Measurements from ENCODE around the gene FBXL7.

Gene FBXL7

DNA sequence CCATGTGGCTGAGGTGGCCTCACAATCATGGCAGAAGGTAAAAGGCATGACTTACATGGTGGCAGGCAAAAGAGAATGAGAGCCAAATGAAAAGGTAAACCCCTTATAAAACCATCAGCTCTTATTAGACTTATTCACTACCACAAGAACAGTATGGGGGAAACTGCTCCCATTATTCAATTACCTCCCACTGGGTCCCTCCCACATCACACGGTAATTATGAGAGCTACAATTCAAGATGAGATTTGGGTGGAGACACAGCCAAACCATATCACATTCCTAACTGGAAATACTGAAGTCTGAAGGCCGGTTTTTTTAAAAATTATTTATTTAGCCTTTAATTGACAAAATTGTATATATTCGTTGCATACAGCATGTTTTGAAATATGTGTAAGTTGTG, 28.5 kb downstream of the FBXL7 start:
- no peaks in the 10 kb centered on the region for H3K9me3 ChIP-seq (ENCODE audit: severe bottlenecking)

DNA sequence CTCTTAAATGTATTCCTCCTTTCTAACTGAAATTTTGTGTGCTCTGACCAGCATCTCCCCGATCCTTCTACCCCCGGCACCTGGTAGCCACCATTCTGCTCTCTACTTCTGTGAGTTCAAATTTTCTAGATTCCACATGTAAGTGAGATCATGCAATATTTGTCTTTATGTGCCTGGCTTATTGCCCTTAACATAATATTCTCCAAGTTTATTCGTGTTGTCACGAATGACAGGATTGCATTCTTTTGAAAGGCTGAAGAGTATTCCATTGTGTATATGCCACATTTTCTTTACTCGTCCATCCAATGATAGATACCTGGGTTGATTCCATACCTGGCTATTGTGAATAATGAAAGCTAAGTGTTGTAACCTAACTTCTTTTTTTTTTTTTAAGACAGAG, 29.0 kb downstream of the FBXL7 start:
- no peaks in the 10 kb centered on the region for H3K9me3 ChIP-seq (ENCODE audit: severe bottlenecking)
- H3K36me3 ChIP-seq = no peaks in the 10 kb centered on the region
- H3K4me3 ChIP-seq (ENCODE audit: low read depth, low read length) = no peak overlapping the region
- no peaks in the 10 kb centered on the region for H3K27me3 ChIP-seq (ENCODE audit: insufficient read depth, low read depth, severe bottlenecking)
- no peak for DNase-seq
- no peak overlapping the region for H3K27ac ChIP-seq
- TF ChIP-seq, protein P1, sequence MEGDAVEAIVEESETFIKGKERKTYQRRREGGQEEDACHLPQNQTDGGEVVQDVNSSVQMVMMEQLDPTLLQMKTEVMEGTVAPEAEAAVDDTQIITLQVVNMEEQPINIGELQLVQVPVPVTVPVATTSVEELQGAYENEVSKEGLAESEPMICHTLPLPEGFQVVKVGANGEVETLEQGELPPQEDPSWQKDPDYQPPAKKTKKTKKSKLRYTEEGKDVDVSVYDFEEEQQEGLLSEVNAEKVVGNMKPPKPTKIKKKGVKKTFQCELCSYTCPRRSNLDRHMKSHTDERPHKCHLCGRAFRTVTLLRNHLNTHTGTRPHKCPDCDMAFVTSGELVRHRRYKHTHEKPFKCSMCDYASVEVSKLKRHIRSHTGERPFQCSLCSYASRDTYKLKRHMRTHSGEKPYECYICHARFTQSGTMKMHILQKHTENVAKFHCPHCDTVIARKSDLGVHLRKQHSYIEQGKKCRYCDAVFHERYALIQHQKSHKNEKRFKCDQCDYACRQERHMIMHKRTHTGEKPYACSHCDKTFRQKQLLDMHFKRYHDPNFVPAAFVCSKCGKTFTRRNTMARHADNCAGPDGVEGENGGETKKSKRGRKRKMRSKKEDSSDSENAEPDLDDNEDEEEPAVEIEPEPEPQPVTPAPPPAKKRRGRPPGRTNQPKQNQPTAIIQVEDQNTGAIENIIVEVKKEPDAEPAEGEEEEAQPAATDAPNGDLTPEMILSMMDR (IDR thresholded peaks at IDR 0.05; ENCODE audit: low read depth, low read length) = no peak

More for the DNA sequence above, 28.5 kb downstream of the FBXL7 start:
- H3K27me3 ChIP-seq (ENCODE audit: insufficient read depth, low read depth, severe bottlenecking) = no peaks in the 10 kb centered on the region
- TF ChIP-seq, protein P1 (IDR thresholded peaks at IDR 0.05; ENCODE audit: low read depth, low read length) = no peak
- DNase-seq = no peak
- H3K4me3 ChIP-seq (ENCODE audit: low read depth, low read length) = no peak overlapping the region
- H3K36me3 ChIP-seq = no peaks in the 10 kb centered on the region
- no peak overlapping the region for H3K27ac ChIP-seq

DNA sequence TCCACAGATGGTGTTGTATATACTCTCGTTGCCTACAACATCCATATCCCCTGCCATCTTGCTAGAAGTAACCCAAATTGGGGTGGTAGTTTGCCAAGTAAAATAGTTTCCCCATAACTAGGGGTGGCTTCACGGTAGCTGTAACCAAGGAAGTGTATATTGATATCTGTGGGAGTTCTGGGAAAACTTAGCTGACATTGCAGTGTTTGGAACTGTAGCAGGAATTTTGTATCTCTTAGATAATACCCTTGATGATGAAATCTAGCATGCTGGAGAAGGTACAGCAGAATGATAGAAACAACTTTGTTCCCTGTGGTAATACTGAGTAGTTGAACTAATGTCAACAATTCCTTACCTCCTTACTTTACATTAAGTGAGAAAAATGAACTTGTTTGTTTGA, 29.8 kb downstream of the FBXL7 start:
- H3K36me3 ChIP-seq = no peaks in the 10 kb centered on the region
- TF ChIP-seq, protein P1 (IDR thresholded peaks at IDR 0.05; ENCODE audit: low read depth, low read length) = no peak
- no peaks in the 10 kb centered on the region for H3K27me3 ChIP-seq (ENCODE audit: insufficient read depth, low read depth, severe bottlenecking)
- DNase-seq = no peak
- no peak overlapping the region for H3K27ac ChIP-seq
- no peak overlapping the region for H3K4me3 ChIP-seq (ENCODE audit: low read depth, low read length)
- no peaks in the 10 kb centered on the region for H3K9me3 ChIP-seq (ENCODE audit: severe bottlenecking)

DNA sequence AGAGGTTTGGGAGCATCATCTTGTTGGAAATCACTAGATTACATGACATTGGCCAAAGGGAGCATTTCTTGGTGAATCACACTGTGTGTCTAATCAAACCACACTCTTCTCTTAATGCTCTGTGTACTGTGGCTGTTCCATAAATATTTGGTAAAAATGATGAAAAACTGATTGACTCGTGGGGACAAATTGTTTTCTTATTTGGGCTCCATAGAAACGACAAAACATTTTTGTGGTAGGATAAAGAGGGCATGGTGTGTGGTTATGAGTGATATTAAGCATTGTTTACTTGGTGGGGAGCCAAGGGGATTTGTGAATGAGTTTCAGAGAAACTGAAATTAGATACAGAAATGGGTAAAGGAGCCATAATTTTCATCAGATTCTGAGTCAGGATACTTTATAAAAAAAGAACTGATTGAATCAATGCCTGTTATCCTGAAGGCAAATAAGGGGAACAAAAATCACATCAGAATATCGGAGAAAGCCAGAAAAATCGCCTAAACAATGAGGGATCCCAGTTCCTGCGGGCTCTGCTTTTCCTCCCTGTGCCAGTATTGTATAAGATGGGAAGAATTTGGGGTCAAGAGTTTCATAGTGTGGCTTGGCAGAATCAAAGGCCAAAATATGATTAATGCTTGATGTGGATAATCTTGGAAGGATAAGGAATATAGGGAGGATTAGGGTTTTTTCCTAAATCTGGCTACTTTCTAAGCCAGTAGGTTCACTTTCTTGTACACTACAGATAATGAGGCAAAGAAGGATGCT, 33.3 kb downstream of the FBXL7 start:
- peaks cover 7% of the 10 kb centered on the region for H3K9me3 ChIP-seq (ENCODE audit: severe bottlenecking)
- no peaks in the 10 kb centered on the region for H3K27me3 ChIP-seq (ENCODE audit: insufficient read depth, low read depth, severe bottlenecking)
- no peaks in the 10 kb centered on the region for H3K36me3 ChIP-seq
- no peak for DNase-seq
- H3K27ac ChIP-seq = no peak overlapping the region
- no peak overlapping the region for H3K4me3 ChIP-seq (ENCODE audit: low read depth, low read length)
- TF ChIP-seq, protein P1 (IDR thresholded peaks at IDR 0.05; ENCODE audit: low read depth, low read length) = no peak

DNA sequence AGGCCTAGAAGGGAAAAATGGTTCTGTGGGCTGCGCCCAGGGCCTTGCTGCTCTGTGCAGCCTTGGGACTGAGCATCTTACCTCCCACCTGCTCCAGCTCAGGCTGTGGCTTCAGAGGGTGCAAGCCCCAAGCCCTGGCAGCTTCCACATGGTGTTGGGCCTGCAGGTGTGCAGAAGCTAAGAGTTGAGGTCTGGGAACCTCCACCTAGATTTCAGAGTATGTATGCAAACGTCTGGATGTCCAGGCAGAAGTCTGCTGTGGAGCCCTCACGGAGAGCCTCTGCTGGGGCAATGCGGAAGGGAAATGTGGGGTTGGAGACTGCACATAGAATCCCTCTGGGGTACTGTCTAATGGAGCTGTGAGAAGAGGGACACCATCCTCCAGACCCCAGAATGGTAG, 36.0 kb downstream of the FBXL7 start:
- no peak overlapping the region for H3K27ac ChIP-seq
- peaks cover 7% of the 10 kb centered on the region for H3K9me3 ChIP-seq (ENCODE audit: severe bottlenecking)
- no peak for DNase-seq
- no peaks in the 10 kb centered on the region for H3K36me3 ChIP-seq
- TF ChIP-seq, protein P1 (IDR thresholded peaks at IDR 0.05; ENCODE audit: low read depth, low read length) = no peak
- H3K4me3 ChIP-seq (ENCODE audit: low read depth, low read length) = no peak overlapping the region
- no peaks in the 10 kb centered on the region for H3K27me3 ChIP-seq (ENCODE audit: insufficient read depth, low read depth, severe bottlenecking)

DNA sequence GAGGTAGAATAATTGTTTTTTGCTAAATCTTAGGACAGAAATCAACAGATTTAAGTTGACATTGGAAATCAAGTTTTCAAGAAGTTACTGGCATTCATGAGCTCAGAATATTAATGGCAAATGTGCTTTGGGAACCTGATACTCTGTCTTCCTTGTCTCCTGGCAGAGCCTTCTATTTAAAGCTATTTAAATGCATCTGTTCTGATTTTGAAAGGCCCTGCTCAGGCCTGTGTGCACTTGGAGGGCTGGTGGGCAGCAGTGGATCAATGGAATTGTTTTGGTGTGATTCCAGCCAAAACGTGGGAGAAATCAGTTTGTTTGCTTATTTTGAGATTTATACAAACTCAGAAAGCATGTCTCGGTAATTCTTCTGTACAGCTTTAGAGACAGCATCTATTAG, 38.5 kb downstream of the FBXL7 start:
- Histone ChIP-seq H3K36me3 (no peaks in the 10 kb centered on the region), H3K27me3 (ENCODE audit: insufficient read depth, low read depth, severe bottlenecking) (no peaks in the 10 kb centered on the region), H3K27ac (no peak overlapping the region), H3K4me3 (ENCODE audit: low read depth, low read length) (no peak overlapping the region), H3K9me3 (ENCODE audit: severe bottlenecking) (peaks cover 7% of the 10 kb centered on the region)
- no peak for DNase-seq
- TF ChIP-seq, protein P1 (IDR thresholded peaks at IDR 0.05; ENCODE audit: low read depth, low read length) = no peak

Measured in WERI-Rb-1 (cell line).